Skeletal muscle satellite cell (primary cell): ENCODE measurements around the gene PPP2R5D.

Experiments
- H3K27me3 ChIP-seq: 2 replicates; pipeline ENCODE4 v1.7.0; 2013; ENCODE audit warnings: low read length; ENCODE audit not compliant: control insufficient read depth, insufficient read depth
- H3K36me3 ChIP-seq: 2 replicates; pipeline ENCODE4 v1.7.0; 2013; ENCODE audit warnings: mild to moderate bottlenecking, control low read depth, low read length; ENCODE audit not compliant: insufficient read depth
- H3K4me1 ChIP-seq: 2 replicates; pipeline ENCODE4 v1.7.0; 2013; ENCODE audit warnings: low read length; ENCODE audit not compliant: control insufficient read depth, insufficient read depth
- H3K4me2 ChIP-seq: 2 replicates; pipeline ENCODE4 v1.7.0; 2013; ENCODE audit warnings: mild to moderate bottlenecking, low read length
- H3K4me3 ChIP-seq: 2 replicates; pipeline ENCODE4 v1.7.0; 2013; ENCODE audit warnings: low read length
- H3K9ac ChIP-seq: 2 replicates; pipeline ENCODE4 v1.7.0; 2013; ENCODE audit warnings: mild to moderate bottlenecking, low read depth, low read length, moderate library complexity
- H3K9me3 ChIP-seq: replicated peaks from 2 replicates; pipeline ENCODE4 v1.7.0; 2013; ENCODE audit warnings: mild to moderate bottlenecking, control low read depth, low read length

Gene PPP2R5D

DNA sequence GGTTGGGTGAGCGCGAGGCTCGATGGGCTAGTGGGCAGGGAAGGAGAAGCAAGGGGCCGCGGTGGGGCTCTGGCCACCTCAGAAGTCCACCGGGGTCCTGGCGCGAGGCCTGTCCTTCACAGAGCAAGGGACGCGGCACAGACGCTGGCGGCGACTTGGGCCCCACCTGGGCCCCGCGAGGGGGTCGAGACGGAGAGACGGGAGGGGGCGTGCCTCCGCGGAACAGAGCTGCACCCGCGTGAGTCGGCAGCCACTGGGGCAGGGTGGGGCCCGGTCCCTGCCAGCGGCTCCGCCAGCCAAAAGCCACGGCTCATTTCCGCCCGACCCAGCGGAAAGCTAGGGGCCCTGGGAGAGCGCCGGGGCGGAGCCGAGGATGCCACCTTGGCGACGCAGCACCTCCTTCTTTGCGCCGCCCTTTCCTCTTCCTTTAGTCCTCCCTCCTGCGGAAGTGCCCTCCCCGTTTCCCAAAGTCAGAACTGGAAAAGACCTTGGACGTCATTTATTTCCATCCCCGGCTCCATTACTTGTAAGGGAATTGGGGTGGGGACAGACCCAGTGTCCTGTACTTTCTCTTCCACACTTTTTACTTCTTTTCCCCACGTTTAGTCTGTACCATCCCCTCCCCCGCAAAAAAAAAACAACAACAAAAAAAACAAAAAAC is 69.3 kb downstream of the PPP2R5D start, which contains the start of gene CUL7:
Gene CUL7 (minus strand): TSS at position 307 of the 661 bp plus-strand sequence. CDS start 1,063 bp downstream, outside the sequence.
- H3K4me1 ChIP-seq, result peaks cover 41% of the 10 kb centered on the region
- H3K9ac ChIP-seq, result peak within 1 kb of the TSS; percentile 97
- no peaks in the 10 kb centered on the region for H3K27me3 ChIP-seq
- H3K9me3 ChIP-seq, result no peaks in the 10 kb centered on the region
- H3K4me3 ChIP-seq, result peak within 1 kb of the TSS; percentile 80
- peaks cover 40% of the 10 kb centered on the region for H3K36me3 ChIP-seq
- peak within 1 kb of the TSS; percentile 96 for H3K4me2 ChIP-seq

DNA sequence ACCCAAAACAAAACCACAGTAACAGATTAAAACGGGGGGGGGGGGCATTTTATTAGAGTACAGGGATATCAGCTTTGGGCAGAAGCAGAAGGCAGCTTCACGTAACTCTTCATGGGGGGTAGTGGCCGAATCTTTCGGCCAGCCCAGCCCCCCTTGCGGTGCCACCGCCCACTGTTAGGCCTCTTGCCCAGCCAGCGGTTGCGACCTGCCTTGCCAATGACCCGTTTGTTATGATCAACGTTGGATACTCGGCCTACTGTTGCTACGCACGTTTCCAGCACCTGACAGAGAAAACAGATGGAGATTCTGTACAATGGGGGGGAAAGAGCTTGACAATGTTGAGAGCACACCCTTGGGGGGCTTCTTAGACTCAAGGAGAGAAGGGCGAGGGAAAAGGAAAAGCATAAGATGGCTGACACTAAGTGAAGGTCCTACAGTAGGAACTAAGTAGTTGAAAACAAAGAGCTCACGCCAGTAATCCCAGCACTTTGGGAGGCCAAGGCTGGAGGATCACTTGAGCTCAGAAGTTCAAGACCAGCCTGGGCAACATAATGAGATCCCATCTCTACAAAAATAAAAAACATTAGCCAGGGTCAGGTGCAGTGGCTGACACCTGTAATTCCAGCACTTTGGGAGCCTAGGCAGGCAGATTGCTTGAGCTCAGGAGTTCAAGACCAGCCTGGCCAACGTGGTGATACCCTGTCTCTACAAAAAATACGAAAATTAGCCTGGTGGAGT is 70.0 kb downstream of the PPP2R5D start:
- peak overlapping the region; percentile 80 for H3K4me3 ChIP-seq
- peaks cover 35% of the 10 kb centered on the region for H3K36me3 ChIP-seq
- peak overlapping the region; percentile 96 for H3K4me2 ChIP-seq
- H3K9ac ChIP-seq, result peak overlapping the region; percentile 97
- no peaks in the 10 kb centered on the region for H3K9me3 ChIP-seq
- H3K4me1 ChIP-seq, result peaks cover 41% of the 10 kb centered on the region
- H3K27me3 ChIP-seq, result no peaks in the 10 kb centered on the region

DNA sequence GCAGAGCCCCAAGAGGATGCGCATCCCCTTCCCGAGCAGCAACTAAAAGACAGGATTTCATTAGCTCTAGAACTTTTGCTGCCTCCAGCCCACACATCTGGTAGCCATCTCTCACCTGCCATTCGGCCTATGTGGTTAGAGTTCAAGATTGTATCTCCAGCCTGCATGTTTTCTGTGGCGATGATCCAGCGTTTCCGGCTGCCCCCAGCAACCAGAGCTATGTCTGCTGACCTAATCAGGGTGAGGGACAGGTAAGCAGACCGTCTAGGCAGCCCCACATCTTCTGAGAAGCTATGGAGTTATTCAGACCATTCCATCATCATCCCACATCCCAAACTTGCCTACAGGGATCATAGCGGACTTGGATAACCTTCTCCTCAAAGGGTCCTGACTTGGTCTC is 71.6 kb downstream of the PPP2R5D start:
- Histone ChIP-seq H3K9me3 (no peaks in the 10 kb centered on the region), H3K27me3 (no peaks in the 10 kb centered on the region), H3K4me3 (no peak overlapping the region), H3K4me1 (peaks cover 43% of the 10 kb centered on the region), H3K36me3 (peaks cover 22% of the 10 kb centered on the region), H3K9ac (no peak overlapping the region), H3K4me2 (no peak overlapping the region)

DNA sequence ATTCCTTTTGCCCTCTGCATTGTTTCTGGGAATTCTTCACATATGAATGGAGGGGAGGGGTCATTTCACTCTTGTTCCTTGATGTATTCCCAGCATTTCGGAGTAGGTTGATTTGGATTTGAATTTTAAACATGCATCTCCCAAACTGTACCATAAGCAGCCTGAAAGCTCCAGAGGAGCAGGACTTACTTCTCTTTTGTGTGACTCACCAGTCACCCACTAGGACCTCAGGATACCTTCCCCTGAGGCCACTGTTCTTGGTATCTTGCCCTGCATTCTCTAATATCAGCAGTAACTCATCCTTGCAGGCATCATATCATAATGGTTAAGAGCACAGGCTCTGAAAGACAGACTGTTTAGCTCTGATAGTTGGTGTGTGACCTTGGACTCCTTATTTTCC is 74.2 kb downstream of the PPP2R5D start:
- Histone ChIP-seq H3K9ac (peak overlapping the region; percentile 91), H3K9me3 (no peaks in the 10 kb centered on the region), H3K4me1 (peaks cover 22% of the 10 kb centered on the region), H3K36me3 (peaks cover 16% of the 10 kb centered on the region), H3K27me3 (no peaks in the 10 kb centered on the region), H3K4me2 (peak overlapping the region; percentile 81), H3K4me3 (peak overlapping the region; percentile 87)

DNA sequence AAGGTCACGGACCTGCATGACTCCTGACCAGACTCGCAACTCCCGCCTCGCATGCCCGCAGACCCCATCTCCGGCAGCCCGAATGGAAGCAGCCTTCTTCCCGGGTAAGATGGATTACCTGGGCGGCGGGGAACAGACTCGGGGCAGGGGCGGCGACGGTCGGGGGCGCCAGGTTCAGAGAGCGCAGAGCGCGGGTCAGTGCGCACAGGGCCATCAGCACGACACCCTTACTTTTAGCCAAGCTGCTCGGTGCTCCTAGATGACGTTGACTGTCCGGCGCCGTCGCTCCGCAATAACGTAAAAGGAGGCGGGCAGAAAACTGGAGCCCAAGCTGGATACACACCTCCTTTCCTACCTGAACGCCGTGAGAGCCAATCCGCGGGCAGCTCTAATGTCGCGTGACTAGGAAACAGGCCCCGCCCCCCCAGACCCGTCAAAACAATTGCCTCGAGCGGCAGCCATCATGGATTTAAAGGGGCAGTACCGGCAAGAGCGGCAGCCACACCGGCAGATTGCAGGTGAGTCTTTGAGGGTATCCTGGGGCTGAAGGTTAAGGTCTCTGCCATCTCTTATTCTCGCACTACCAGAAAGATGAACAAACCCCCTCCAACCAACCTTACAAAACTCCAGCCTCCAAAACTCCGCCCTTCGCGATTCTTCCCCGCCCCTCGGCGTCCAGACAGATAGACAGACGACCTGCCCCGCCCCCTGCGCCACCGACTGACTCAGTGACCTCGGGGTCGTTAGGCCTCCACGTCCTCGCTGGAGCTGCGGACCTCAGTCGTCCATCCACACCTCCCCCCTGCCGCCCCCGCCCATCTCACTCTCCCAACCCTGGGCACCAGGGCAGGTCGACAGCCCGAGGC is 75.0 kb downstream of the PPP2R5D start, which contains the start of the genes KLC4 and MRPL2:
Gene KLC4 (plus strand): TSS at position 464 of the 866 bp plus-strand sequence. CDS start 1,705 bp downstream, outside the sequence.
Gene MRPL2 (minus strand): TSS at position 267 of the 866 bp plus-strand sequence. CDS start 53 bp downstream, at position 214.
- H3K4me1 ChIP-seq, result peaks cover 17% of the 10 kb centered on the region
- H3K36me3 ChIP-seq, result peaks cover 16% of the 10 kb centered on the region
- no peaks in the 10 kb centered on the region for H3K9me3 ChIP-seq
- no peaks in the 10 kb centered on the region for H3K27me3 ChIP-seq
- peak within 1 kb of the TSS; percentile 91 for H3K9ac ChIP-seq
- peak within 1 kb of the TSS; percentile 87 for H3K4me3 ChIP-seq
- H3K4me2 ChIP-seq, result peak within 1 kb of the TSS; percentile 97

DNA sequence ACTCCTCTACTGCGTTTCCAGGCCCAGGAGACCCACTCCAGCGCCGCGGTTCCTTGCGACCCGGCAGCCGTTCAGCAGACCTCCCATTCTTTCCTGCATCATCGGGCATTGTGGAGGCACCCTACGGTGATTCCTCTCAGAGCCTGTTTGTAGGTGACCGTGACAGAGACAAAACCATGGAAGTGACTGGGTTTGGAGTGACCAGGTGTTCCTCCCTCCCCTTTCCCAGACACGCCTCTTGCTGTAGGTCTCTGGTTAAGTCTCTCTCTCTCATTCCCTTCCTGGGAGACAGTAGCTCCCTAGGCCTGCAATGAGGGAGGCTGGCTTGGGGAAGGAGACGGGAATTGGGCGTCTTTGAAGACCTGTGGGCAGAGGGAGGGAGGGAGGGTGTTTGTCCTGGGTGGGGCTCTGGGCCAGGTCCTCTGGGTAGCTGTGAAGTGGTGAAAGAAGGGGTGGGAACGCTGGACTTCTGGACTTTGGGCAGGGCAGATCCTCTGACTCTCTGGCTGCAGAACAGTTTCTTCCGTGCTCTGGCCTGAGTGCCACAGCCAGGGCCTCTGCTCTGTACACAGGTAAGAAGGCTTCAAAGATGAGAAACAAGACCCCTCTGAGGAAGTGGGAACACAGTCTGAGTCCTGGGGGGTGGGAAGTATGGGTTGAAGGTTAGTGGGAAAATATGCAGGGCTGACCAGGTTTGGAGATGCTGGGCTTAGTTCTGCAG is 75.8 kb downstream of the PPP2R5D start:
- Histone ChIP-seq H3K4me1 (peaks cover 15% of the 10 kb centered on the region), H3K36me3 (peaks cover 16% of the 10 kb centered on the region), H3K4me3 (peak overlapping the region; percentile 87), H3K27me3 (no peaks in the 10 kb centered on the region), H3K9me3 (no peaks in the 10 kb centered on the region), H3K9ac (peak overlapping the region; percentile 91), H3K4me2 (peak overlapping the region; percentile 97)

DNA sequence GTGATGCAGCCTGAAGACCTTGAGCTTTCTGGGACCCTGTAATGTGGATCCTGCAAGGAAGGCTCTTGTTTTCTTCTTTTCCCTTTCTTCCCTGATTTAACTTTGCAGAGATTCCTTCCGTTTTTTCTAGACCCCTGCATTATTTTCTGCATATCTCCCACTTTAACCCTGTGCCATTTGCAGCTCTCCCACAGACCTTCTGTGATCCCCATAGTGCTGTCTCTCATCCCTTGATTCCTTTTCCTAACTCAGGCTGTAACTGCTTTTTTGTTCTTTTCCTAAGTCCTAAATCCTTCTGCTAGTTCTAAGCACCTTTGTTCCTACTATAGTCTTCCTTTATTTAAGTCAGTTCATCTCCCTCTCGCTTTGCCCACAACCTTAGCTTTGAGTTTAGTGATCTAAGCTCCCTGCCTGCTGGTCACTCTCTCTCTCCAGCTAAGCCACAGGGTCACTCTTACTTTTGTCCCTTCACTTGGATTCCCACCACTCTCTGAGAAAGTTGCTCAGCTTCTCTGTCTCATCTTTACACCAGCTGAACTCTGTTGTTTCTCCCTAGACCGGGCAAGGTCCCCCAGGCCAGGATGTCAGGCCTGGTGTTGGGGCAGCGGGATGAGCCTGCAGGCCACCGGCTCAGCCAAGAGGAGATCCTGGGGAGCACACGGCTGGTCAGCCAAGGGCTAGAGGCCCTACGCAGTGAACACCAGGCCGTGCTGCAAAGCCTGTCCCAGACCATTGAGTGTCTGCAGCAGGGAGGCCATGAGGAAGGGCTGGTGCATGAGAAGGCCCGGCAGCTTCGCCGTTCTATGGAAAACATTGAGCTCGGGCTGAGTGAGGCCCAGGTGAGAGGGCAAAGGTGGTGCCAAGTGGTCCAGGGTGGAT is 76.6 kb downstream of the PPP2R5D start:
- Histone ChIP-seq H3K4me2 (peak overlapping the region; percentile 97), H3K9ac (peak overlapping the region; percentile 91), H3K36me3 (peaks cover 11% of the 10 kb centered on the region), H3K4me3 (no peak overlapping the region), H3K9me3 (no peaks in the 10 kb centered on the region), H3K4me1 (peaks cover 15% of the 10 kb centered on the region), H3K27me3 (no peaks in the 10 kb centered on the region)

DNA sequence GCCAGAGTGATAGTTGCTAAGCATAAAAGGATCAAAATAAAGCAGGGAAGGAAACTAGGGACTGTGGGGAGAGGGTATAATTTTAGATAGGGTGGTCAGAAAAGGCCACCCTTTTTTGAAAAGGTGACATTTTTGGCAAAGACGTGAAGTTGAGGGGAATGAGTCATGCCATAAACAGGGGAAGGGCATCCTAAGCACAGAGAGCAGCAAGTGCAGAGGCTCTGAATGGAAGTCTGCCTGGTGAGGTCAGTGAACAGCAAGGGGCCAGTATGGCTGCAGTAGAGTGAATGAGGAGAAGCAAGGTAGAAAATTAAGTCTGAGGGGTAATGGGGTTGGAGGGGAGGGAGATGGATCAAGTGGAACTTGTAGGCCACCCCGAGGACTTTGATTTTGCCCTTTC is 77.5 kb downstream of the PPP2R5D start:
- Histone ChIP-seq H3K4me3 (no peak overlapping the region), H3K9me3 (no peaks in the 10 kb centered on the region), H3K27me3 (no peaks in the 10 kb centered on the region), H3K4me2 (no peak overlapping the region), H3K9ac (no peak overlapping the region), H3K36me3 (peaks cover 8% of the 10 kb centered on the region), H3K4me1 (peaks cover 15% of the 10 kb centered on the region)
